Activated T-cell treated with anti-CD3 and anti-CD28 coated beads for 1 hour (primary cell): Measurements from ENCODE around the gene FNDC3B.

ENCODE experiments used
- DNase-seq: peaks from one replicate; pipeline ENCODE4 v3.0.0-alpha.2; 2020; ENCODE audit warnings: low read depth

Gene FNDC3B

DNA sequence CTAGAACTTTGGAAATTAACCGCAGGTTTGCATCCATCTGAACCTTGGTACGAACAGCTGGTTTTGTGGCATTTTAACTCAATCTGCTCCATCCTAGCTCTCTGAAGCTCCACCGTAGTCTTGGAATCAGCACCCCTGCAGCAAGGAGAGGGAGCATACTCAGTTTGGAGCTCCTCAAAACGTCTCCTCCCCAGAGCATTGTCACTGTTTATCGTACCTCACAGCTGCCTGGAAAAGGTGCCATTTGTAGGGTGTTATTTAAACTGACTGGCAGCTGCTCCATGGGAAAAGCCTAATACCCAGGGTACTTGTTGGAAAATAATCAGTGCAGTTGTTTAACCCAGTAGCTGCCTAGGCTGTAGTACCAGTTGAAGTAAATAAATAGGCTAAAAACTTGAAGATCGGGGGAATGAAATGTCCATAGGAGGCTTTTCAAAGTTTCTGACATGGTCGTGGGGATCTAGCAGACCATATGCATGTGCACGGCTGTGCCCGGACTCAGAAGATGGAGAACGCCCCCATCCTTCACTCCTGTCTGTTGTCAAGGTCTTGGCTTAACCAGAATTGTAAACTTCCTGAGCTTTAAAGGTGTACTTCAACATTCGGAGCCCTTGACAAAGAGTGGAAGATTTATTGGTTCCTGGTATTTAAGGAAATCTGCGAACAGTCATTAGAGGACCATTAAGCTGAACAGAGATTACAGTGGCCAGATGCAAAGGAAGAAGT is 365.0 kb downstream of the FNDC3B start:
- DNase-seq: no peak

DNA sequence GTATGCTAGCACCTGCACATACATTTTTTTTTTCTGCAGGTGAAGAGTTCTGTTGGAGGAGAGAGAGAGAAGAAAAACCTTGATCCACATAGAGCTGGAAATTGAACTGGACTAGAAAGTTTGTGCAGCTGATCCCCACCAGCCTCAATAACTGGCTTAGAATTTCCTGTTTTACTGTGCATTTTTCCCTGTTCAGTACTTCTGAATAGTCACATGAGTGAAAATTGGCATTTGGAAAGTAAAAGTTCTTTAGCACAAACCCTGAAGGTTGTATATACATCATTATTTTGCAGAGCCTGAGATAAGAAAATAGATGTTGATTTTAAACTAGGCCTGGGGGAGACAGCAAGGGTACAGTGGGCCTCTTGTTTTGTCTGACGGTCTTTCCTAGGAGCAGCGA is 366.5 kb downstream of the FNDC3B start:
- no peak for DNase-seq

DNA sequence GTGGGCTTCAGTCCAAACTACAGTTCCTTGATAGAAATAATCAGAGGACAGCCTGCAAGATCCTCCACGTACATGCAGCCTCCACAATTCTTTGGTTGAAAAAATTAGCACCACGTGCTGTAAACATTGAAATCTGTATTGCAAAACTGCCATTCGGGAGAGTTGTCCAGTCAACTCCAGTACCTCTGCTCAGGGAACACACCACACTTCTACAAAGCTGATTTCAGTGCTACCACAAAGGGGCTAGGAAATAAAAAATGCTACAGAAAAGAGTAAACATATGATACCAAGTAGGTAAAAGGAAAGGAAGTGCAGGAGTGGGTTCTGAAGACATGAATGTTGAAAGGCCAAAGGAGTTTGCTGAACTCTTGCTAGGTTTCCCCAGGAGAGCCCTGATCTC is 368.5 kb downstream of the FNDC3B start:
- DNase-seq: no peak

- DNase-seq: no peak
Observed at GRCh38 chr3:172410702-172411477, 371.5 kb downstream of the FNDC3B start.

- no peak for DNase-seq
Observed at GRCh38 chr3:172411478-172411947, 372.1 kb downstream of the FNDC3B start.

GRCh38 chr3:172415323-172415722 is 375.9 kb downstream of the FNDC3B start:
- no peak for DNase-seq

DNA sequence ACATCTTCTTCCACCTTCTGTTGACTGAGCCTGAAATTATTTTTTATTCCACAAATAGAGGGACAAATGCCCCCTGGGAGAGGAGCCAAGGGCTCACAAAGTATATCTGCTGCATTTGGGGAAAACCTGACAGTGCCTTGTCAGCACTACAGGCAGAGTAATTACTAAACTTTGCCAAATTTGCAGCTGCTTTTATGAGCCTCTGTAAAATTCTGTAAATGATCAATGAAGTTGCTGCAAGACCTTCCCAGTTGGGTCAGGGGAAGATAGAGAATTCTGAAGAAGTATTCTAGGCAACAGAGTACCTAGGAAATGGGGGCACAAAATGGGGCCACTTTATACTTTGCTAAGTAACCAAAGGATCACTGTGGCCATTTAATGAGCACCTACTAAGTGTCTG is 398.3 kb downstream of the FNDC3B start:
- DNase-seq: no peak

- no peak for DNase-seq
Observed at GRCh38 chr3:172438186-172438585, 398.8 kb downstream of the FNDC3B start.

GRCh38 chr3:172441581-172441980 is 402.2 kb downstream of the FNDC3B start:
- DNase-seq: no peak

DNA sequence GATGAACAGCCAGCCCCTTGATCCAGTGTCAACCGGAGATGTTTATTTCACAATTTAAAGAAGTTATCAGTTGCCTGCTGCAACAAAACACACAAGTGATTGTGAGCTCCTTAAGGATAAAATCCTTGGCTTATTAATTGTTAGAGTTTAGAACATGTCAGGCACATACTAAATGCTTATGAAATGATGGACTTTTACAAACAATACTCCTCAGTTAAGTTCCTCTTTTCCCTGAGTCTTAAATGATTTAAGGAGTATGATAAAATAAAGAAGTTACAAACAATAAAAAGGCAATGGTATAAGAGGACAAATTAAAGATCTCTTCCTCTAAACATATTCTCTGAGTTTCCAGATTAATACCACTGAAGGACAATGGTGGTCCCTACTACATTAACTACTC is 403.2 kb downstream of the FNDC3B start:
- DNase-seq: no peak

- DNase-seq: no peak
Observed at GRCh38 chr3:172444821-172445220, 405.4 kb downstream of the FNDC3B start.

GRCh38 chr3:172446198-172446597 is 406.8 kb downstream of the FNDC3B start:
- no peak for DNase-seq

GRCh38 chr3:172447611-172448579 is 408.5 kb downstream of the FNDC3B start, which contains the start of gene GHSR:
Gene GHSR, minus strand, starts transcription at chr3:172448456. Its CDS starts 43 bp downstream, at chr3:172448413.
- DNase-seq: no peak

DNA sequence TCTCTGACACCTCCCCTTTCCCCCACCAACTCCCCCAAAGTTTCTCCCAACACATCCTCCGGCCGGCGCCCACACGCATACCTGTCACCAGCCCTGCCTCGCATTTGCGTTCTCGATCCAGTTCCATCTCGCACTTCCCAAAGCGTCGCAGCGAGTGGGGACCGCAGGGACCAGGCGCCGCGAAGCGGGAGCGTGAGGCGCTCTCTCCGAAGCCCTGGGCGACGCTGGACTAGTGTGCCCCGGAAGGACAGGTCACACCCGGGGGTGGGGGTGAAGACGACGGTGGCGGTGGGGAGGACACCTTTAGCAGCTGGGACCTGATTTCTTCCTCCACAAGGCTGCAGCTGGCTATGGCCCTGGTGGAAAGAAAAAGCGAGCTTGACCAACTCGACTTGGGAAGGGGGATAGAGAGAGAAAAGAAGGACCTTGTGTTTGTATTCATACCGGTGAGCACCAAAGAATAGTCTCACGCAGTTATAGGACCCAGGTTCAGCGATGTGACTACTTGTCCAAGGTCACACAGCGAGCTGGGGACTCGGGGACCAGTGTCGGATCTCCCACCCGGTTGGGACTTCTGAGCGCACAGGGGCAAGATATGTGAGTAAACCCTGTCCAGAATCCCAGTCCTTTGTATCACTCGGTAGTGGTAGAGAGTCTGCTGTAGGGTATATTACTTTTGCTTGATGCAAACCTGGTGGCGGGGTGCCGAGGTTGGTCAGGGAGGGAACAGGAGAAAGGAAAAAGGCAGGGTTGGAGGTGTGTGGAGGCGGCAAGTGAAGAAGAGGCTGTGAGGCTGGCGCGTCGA is 409.5 kb downstream of the FNDC3B start:
- no peak for DNase-seq

DNA sequence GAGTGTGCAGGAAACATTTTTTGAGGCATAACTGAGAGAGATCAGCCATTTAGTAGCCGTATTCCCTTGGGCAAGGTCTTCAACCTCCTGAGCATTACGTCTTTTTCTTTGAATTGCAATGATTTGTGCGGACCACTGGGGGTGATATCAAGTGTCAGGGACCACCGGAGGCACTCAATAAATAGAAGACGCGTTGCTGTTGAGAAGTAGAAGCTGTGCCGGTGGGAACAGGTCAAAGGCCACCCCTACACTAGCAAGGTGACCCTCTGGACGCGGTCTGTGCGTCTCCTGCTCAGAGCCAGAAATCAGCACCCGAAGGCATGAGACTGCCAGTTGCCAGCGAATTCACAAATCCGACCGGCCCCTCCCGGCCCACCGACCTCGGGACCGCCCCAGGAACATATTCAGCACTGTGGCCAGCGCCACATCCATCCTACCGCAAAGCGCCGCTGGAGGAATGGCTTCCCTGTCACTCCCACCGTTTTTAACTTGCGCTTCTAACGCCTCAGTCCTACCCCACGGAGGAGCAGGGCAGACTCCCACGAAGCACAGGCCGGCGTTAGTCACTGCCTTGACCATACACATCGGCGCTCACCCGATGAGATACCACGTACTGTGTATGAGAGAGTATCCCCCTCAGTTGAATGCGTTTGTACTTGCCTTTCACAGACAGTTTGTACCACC is 410.2 kb downstream of the FNDC3B start:
- no peak for DNase-seq
